WI38 (cell line): ENCODE results near the gene OR11H6.

Experiments used
- H3K4me3 ChIP-seq: 2 replicates; pipeline ENCODE4 v1.5.1; 2011; ENCODE audit warnings: low read depth, mild to moderate bottlenecking, control low read depth, low read length
- TF ChIP-seq, protein P1 (sequence below): IDR thresholded peaks from 2 replicates; pipeline ENCODE4 v1.5.1; 2012; ENCODE audit warnings: low read depth, mild to moderate bottlenecking, control low read depth, low read length

OR11H6 gene

DNA sequence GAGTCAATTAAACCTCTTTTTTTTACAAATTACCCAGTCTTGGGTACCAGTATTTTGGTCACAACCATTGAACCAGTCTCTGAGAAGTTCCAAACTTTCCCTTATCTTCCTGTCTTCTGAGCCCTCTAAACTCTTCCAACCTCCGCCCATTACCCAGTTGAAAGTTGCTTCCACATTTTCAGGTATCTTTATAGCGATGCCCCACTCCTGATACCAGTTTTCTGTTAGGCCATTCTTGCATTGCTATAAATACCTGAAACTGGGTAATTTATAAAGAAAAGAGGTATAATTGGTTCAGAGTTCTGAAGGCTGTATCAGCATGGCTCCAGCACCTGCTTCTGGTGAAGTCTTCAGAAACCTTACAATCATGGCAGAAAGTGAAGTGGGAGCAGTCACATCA, 50.6 kb downstream of the OR11H6 start:
- TF ChIP-seq, protein P1, sequence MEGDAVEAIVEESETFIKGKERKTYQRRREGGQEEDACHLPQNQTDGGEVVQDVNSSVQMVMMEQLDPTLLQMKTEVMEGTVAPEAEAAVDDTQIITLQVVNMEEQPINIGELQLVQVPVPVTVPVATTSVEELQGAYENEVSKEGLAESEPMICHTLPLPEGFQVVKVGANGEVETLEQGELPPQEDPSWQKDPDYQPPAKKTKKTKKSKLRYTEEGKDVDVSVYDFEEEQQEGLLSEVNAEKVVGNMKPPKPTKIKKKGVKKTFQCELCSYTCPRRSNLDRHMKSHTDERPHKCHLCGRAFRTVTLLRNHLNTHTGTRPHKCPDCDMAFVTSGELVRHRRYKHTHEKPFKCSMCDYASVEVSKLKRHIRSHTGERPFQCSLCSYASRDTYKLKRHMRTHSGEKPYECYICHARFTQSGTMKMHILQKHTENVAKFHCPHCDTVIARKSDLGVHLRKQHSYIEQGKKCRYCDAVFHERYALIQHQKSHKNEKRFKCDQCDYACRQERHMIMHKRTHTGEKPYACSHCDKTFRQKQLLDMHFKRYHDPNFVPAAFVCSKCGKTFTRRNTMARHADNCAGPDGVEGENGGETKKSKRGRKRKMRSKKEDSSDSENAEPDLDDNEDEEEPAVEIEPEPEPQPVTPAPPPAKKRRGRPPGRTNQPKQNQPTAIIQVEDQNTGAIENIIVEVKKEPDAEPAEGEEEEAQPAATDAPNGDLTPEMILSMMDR, result no peak
- no peak overlapping the region for H3K4me3 ChIP-seq
